NOMO-1 treated with DMSO at 0.1 percent for 48 hours (cell line): ENCODE data around the gene RNU1-3.
"Not testable (repeated sequence)": the region's sequence is repeated elsewhere in the genome, so short reads cannot be mapped to it uniquely, and the experiment has no call there.

ENCODE experiments used
- DNase-seq: peaks from one replicate; lab custom pipeline; 2025; ENCODE audit not compliant: unreplicated experiment; lab: John Stamatoyannopoulos, UW

Gene RNU1-3

GRCh38 chr1:16694308-16694702 is 27.6 kb upstream of the RNU1-3 start:
- DNase-seq = not testable (repeated sequence)

- DNase-seq = not testable (repeated sequence)
Measured at GRCh38 chr1:16693449-16694307, 26.9 kb upstream of the RNU1-3 start.

DNA sequence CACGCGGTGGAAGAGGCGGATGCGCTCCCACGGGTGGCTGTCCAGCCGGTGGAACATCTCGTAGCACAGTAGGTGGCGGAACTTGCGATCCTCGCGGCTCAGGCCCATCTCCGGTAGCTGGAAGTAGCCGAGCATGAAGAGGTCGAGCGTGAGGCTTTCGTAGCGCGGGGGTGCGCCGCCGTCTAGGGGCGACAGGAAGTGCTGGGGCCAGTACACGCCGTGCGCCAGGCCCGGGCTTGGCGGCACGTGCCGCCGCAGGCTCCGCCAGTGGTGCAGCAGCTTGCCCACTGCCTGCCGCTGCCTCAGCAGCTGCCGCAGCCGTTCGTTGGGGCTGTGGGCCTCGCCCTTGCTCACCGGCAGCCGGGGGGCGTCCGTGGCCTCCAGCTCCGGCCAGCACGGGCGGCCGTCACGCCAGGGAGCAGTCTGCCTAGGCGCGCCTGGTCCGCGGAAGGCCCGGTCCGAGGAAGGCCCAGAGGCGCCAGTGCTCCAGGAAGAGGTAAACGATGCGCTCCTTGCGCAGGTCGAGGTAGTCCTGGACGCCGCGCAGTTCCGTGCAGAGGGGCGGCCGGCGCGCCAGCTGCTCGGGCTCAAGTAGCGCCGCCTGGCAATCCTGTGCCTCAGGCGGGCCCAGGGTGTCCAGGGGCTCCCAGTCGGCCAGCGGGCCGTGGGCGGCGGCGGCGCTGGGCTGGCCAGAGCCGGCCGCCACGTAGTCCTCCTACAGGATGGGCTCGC is 26.1 kb upstream of the RNU1-3 start:
- DNase-seq = not testable (repeated sequence)

GRCh38 chr1:16692283-16692682 is 25.5 kb upstream of the RNU1-3 start:
- not testable (repeated sequence) for DNase-seq

DNA sequence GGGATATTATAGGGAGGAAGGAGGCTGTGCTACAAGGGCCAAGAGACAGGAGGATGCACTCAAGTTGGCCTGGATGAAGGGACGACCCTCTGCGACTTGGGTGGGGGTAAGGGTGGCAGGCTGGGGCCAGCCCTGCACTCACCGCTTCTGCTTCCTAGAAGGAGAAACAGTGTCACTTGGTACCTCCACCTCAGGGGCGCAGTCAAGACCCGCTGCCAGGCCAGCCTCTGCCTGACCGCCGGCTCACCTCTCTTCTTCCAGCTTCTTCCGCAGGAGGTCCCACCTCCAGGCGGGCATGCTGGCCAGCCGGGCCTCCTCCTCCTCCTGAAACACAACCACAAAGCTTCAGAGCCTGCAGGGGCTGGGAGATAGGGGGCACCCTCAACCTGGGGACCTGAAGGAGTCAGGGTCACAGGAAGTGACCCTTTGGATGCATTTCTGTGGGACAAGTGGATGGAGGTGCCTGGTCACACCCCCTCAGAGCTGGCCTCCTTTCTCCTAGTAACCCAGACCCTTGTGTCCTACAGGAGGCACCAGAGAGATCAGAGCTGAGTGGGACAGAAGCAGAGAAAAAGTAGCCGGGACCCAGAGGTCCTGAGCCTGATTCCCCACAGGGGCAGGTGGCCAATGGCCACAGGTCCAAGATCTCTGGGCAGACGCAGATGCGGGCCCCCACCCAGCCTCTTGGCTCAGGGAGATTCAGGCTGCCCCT is 24.4 kb upstream of the RNU1-3 start:
- DNase-seq = not testable (repeated sequence)

DNA sequence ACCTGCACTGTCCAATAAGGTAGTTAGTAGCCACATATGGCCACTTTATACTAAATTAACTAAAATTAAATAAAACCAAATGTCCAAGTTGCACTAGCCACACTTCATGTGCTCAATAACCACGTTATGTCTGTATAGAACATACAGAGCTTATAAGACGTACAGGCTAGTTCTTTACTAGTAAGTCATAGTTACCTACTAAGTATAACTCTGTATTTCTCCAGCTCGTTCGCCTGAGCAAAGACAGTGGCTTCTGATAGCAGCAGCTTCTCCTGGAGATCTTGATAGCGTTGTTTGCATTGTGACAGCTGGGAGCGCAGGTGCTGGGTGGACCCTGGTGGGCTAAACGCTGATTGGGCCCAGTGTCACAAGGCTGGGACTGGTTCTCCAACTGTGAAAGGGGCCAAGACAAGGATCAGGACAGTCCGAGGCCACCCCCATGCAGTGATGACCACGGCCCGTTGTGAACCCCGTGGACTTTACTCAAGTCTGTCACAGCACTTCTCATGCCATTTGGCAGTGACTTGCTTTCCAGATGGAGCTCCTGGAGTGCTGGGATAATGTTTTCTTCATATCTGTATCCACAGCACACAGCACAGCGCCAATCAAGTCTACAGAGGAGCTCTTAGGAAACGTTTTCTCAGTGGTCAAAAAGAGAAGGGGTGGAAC is 20.5 kb upstream of the RNU1-3 start:
- not testable (repeated sequence) for DNase-seq

DNA sequence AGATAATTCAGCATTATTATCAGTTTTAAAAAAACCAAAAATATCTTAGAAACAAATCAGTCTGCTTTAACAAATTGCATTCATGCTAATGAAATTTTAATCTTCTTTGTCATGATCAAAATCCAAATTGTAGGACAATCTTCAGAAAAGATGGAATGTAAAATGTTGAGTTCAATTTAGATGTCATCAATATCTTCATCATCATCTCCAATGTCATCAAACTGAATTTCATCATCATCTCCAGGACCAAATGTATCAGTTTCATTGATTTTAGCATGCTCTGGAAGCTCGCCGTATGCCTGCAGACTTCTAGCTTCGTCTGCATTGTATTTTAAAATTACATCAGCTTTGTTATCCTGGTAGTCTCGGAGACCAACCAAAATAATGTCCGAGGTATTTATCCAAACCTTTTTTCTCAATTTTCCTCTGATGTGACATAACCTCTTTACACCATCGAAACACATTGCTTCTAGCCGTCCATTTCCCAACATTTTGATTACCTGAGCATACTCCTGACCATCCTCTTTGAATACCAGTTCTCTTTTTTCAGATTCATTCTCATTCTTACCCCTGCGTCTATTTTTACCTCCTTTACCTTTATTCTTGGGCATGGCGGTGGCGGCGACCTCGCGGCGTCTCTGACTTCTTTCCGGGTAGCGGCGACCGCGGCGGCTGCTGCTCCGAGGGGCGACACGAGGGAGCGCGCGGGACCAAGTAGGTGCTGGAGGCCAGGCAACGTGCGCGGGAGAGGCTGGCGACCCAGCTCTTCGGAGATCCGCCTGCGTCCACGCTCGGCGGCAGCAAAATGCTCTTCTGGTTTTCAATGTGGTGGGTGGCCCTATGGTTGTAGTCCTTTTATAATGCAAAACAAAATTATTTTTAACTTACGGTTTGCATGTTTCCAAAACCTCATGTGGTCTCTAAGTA is 19.0 kb upstream of the RNU1-3 start:
- DNase-seq = not testable (repeated sequence)

DNA sequence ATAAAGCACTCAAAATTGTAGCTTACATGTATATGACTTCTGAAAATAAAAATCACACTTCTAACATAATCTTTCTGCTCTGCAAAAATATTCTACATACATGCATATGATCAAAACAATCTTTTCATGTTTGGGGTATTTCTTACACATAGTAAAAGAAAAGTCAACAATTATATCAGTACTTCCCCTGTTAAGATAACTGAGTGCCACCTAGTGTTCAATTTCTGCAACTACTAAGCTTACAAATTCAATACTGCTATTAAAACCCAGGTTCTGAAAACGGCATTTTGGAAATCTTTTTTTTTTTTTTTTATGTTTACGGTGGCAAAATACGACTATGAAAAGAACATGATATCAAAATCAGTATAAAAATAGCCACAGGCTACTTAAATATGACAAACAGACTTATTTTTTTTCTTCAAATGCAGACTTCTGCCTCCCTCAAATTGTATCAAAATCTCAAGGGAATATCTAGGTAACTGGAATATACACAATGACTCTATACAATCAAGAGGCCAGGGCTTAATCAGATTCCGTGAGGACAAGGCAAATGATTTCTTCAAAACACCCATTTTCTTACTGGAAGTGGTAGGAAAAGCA is 18.1 kb upstream of the RNU1-3 start:
- DNase-seq = peak; percentile 45

DNA sequence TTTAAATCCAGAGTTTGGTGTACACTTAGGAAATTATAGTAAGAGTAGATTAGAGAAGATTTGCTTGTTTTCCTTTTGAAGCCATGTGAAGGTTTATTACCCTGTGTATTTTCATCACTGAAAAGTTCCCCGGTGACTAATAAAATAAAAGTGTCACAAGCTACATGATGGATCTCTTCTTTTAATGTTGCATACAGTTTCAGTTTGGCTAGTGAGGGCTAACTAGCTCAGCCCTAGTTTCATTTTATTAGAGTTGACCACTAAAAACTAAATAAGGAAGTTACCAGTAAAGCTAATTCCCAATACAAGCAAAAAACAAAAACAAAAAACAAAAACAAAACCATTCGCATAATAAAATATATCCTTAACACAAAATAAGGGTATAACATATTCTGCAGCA is 17.4 kb upstream of the RNU1-3 start:
- not testable (repeated sequence) for DNase-seq

DNA sequence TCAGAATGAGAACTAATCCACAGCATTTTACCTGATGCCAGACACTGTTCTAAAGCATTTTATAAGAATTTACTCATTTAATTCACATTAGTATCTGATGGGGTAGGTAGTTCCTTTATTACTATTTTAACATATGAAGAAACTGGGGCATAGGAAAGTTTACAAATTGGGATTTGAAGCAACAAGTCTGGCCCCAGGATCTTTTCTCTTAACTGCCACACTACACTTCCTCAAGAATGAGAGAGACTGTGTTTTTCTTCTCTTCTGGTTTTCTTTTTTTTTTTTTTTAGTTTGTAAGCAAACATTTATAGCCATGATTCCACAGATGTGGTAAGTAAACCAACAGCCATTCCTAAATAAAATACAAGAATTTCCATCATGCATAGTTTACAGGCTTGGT is 16.1 kb upstream of the RNU1-3 start:
- DNase-seq = not testable (repeated sequence)

GRCh38 chr1:16680366-16680765 is 13.6 kb upstream of the RNU1-3 start:
- DNase-seq = not testable (repeated sequence)

DNA sequence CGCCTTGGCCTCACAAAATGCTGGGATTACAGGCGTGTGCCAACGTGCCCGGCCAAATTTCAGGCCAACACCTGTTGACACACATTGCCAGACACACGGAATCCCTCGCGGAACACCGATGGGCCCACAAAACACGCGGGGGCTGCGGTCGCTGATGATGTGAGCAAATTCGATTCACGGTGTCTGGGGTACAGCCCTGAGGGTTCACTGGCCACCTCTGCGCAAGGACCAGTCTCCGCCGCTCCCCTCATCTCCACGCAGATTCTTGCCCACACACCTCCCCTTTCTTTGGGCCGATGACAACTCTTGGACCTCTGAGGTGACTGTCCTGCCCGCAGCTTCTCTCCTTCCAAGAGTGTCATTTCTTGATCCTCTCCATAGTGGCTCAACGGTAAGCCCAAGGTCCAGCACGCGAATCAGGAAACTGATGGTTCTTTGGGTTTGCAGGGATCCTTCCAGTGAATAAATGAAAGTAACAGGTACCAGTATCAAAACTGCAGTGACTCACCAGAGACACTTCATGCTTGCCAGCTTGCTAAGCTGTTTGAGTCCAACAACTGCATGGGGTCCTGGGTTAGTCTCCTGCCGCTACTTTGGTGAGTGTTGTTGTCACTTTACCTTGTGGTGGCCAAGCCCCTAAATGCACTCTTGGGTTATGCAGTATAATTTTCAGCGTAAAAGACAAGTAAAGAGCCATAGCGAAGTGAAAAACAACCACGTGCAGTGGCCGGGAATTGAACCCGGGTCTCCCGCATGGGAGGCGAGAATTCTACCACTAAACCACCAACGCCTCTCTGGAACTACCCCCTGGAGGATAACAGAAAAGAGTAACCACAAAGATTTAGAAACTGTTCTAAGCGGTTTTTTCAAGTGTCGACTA is 11.0 kb upstream of the RNU1-3 start:
- DNase-seq = peak; percentile 75

GRCh38 chr1:16676661-16677523 is 10.1 kb upstream of the RNU1-3 start:
- peak; percentile 77 for DNase-seq

DNA sequence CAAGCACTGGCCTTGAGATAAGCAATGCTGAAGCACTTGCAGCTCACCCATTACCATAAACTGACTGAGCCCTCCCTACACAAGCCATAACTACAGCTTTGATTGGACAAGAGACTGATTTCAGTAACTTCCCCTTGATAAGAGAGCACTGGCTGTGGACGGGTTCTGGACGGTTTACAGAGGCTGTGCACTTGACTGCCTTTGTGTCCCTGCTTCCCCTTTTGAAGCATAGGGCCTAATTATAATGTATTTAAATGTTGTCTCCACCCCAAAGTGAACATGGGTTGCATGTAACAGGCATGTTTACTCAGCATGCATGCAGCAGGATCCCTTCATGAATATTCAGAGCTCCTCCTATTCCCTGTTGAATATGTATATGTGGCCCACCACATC is 8.4 kb upstream of the RNU1-3 start:
- not testable (repeated sequence) for DNase-seq

DNA sequence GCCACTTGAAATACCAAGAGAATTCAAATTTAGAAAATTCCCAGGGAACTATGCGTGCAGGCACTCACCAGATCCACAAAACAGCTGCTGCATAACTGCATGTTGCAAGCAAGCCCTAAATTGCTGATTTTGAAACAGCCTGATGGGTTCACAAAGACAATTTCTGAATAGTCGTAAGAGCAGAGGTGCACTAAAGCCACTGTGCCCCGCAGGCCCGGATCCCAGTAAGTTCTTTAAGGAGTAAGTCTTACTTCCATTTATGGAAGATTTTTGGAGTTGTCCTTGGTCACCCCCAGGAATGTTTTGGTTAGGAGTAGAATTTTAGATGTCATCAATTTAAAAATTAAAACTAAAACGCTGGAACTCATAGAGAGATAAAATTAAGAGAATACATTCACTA is 7.2 kb upstream of the RNU1-3 start:
- not testable (repeated sequence) for DNase-seq

DNA sequence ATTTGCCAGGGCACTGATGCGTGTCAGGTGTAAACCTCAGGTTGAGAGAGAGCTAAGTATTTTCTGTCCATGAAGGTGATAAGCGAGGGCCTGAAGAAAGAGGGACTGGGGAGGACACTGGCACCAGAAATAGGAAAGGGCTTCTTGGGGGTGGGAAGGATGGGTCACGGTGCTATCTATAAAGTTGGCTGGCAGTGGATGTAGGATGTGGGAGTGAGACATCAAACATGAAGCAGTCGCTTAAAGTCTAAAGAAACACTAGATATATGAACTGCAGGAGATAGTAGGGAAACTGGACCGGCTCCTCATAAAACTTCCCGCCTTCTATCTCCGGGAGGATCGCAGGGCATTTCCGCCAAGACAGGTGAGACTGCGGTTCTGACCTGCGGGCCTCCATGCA is 912 bp downstream of the RNU1-3 start:
- not testable (repeated sequence) for DNase-seq

GRCh38 chr1:16658234-16658633 is 8.5 kb downstream of the RNU1-3 start:
- not testable (repeated sequence) for DNase-seq
